ENCODE measurements around the gene GPR61.

GPR61 gene

DNA sequence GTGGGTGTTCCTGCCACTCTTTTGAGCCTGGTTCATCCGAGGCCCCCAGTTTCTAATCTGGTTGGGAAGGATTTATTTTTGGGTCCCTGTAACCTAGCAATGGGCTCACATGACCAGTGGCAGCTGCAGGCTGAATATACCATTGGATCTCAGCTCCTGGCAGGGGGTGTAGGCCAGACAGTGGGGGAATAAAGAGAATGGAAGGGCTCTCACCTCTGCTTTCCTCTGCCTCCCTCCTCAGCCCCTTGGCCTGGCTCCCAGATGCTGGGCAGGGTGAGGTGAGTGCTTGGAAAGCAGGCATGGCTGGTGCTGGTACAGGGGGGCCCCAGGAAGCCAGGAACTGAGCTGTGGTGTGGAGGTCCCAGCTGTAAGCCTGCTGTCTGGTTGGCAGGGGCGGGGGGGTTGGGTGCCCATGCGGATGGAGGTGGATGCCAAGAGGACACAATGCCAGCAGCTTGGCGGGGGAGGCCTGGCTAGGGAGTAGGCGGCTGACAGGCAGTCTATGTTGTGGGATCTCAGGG is 3.6 kb upstream of the GPR61 start:
- POLR2A ChIA-PET = interaction anchor here (0.6 kb wide), 1 partner anchor 296 kb away, joined by 3 read pairs; no protein-coding TSS in a partner anchor
- H3K27ac ChIP-seq (ENCODE audit: extremely low read depth, low read depth, low read length) = no peak overlapping the region
- H3K4me1 ChIP-seq (ENCODE audit: control insufficient read depth, insufficient read depth, low read length) = no peaks in the 10 kb centered on the region
- H3K4me3 ChIP-seq (ENCODE audit: low read depth, low read length) = no peak overlapping the region
- CTCF ChIA-PET = interaction anchor here (1.8 to 20.8 kb wide), 2 partner anchors 10 to 33 kb away, joined by 11 to 1152 read pairs; partner anchors contain the start of genes AMIGO1 and CYB561D1
- H3K9me3 ChIP-seq (ENCODE audit: control insufficient read depth, insufficient read depth, low read depth, low read length) = no peaks in the 10 kb centered on the region
- TF ChIP-seq, protein P1, sequence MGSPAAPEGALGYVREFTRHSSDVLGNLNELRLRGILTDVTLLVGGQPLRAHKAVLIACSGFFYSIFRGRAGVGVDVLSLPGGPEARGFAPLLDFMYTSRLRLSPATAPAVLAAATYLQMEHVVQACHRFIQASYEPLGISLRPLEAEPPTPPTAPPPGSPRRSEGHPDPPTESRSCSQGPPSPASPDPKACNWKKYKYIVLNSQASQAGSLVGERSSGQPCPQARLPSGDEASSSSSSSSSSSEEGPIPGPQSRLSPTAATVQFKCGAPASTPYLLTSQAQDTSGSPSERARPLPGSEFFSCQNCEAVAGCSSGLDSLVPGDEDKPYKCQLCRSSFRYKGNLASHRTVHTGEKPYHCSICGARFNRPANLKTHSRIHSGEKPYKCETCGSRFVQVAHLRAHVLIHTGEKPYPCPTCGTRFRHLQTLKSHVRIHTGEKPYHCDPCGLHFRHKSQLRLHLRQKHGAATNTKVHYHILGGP (tag by site-specific recombination; IDR thresholded peaks at IDR 0.05) = no peak
- TF ChIP-seq, protein P2, sequence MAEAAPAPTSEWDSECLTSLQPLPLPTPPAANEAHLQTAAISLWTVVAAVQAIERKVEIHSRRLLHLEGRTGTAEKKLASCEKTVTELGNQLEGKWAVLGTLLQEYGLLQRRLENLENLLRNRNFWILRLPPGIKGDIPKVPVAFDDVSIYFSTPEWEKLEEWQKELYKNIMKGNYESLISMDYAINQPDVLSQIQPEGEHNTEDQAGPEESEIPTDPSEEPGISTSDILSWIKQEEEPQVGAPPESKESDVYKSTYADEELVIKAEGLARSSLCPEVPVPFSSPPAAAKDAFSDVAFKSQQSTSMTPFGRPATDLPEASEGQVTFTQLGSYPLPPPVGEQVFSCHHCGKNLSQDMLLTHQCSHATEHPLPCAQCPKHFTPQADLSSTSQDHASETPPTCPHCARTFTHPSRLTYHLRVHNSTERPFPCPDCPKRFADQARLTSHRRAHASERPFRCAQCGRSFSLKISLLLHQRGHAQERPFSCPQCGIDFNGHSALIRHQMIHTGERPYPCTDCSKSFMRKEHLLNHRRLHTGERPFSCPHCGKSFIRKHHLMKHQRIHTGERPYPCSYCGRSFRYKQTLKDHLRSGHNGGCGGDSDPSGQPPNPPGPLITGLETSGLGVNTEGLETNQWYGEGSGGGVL (tag by site-specific recombination; IDR thresholded peaks at IDR 0.05) = peak; percentile 46
- TF ChIP-seq, protein P3, sequence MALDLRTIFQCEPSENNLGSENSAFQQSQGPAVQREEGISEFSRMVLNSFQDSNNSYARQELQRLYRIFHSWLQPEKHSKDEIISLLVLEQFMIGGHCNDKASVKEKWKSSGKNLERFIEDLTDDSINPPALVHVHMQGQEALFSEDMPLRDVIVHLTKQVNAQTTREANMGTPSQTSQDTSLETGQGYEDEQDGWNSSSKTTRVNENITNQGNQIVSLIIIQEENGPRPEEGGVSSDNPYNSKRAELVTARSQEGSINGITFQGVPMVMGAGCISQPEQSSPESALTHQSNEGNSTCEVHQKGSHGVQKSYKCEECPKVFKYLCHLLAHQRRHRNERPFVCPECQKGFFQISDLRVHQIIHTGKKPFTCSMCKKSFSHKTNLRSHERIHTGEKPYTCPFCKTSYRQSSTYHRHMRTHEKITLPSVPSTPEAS (tag by site-specific recombination; IDR thresholded peaks at IDR 0.05) = no peak
- TF ChIP-seq, protein P4, sequence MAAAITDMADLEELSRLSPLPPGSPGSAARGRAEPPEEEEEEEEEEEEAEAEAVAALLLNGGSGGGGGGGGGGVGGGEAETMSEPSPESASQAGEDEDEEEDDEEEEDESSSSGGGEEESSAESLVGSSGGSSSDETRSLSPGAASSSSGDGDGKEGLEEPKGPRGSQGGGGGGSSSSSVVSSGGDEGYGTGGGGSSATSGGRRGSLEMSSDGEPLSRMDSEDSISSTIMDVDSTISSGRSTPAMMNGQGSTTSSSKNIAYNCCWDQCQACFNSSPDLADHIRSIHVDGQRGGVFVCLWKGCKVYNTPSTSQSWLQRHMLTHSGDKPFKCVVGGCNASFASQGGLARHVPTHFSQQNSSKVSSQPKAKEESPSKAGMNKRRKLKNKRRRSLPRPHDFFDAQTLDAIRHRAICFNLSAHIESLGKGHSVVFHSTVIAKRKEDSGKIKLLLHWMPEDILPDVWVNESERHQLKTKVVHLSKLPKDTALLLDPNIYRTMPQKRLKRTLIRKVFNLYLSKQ (tag by site-specific recombination; IDR thresholded peaks at IDR 0.05; ENCODE audit: borderline replicate concordance) = no peak
- TF ChIP-seq ZNF549 (tag by site-specific recombination; IDR thresholded peaks at IDR 0.05) = no peak
- no peak for TF ChIP-seq ZNF433 (tag by site-specific recombination; IDR thresholded peaks at IDR 0.05; ENCODE audit: low read depth)
- TF ChIP-seq, protein P5, sequence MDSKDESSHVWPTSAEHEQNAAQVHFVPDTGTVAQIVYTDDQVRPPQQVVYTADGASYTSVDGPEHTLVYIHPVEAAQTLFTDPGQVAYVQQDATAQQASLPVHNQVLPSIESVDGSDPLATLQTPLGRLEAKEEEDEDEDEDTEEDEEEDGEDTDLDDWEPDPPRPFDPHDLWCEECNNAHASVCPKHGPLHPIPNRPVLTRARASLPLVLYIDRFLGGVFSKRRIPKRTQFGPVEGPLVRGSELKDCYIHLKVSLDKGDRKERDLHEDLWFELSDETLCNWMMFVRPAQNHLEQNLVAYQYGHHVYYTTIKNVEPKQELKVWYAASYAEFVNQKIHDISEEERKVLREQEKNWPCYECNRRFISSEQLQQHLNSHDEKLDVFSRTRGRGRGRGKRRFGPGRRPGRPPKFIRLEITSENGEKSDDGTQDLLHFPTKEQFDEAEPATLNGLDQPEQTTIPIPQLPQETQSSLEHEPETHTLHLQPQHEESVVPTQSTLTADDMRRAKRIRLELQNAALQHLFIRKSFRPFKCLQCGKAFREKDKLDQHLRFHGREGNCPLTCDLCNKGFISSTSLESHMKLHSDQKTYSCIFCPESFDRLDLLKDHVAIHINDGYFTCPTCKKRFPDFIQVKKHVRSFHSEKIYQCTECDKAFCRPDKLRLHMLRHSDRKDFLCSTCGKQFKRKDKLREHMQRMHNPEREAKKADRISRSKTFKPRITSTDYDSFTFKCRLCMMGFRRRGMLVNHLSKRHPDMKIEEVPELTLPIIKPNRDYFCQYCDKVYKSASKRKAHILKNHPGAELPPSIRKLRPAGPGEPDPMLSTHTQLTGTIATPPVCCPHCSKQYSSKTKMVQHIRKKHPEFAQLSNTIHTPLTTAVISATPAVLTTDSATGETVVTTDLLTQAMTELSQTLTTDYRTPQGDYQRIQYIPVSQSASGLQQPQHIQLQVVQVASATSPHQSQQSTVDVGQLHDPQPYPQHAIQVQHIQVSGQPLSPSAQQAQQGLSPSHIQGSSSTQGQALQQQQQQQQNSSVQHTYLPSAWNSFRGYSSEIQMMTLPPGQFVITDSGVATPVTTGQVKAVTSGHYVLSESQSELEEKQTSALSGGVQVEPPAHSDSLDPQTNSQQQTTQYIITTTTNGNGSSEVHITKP (tag by site-specific recombination; IDR thresholded peaks at IDR 0.05) = 0 out of 2 replicates have a peak, but pooled peaks have one; percentile 27
- no peaks in the 10 kb centered on the region for H3K36me3 ChIP-seq (ENCODE audit: control insufficient read depth in 2 of 2, insufficient read depth in 1 of 2, low read length in 2 of 2)

DNA sequence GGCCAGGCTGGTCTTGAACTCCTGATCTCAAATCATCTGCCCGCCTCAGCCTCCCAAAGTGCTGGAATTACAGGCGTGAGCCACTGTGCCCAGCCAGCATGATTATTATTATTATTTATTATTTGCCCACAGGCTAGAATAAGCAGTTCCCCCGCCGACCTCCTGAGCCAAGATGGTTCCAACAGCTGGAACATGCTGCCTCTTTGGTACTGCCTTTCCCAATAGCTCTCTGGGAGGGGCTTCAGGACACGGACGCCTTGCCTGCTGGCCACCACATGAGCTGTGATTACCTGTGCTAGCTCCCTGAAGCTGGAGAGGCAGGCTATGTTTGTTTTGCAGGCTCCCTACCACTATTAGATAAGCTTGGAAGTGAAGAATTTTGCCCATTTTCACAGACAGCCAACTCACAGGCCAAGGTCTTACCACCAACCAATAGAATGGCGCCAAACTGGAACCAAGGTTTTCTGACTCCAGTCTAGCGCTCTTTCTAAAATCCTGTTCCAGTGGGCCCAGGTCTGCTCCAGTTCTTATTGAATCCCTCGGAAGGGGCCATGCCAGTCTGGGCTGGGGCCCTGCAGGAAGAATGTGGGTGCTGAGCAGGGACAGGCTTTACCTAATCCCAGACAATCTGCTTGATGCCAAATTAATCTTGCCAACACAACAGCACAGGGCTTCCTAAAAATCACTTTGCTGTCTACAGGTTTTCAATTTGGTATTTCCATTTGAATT is 2.1 kb upstream of the GPR61 start:
- Histone ChIP-seq H3K27ac (ENCODE audit: extremely low read depth, low read depth, low read length) (no peak overlapping the region), H3K36me3 (ENCODE audit: control insufficient read depth in 2 of 2, insufficient read depth in 1 of 2, low read length in 2 of 2) (no peaks in the 10 kb centered on the region), H3K4me3 (ENCODE audit: low read depth, low read length) (no peak overlapping the region), H3K9me3 (ENCODE audit: control insufficient read depth, insufficient read depth, low read depth, low read length) (no peaks in the 10 kb centered on the region), H3K4me1 (ENCODE audit: control insufficient read depth, insufficient read depth, low read length) (no peaks in the 10 kb centered on the region)
- TF ChIP-seq ZNF138 (tag by site-specific recombination; IDR thresholded peaks at IDR 0.05; ENCODE audit: borderline replicate concordance) = no peak
- TF ChIP-seq ZNF747 (tag by site-specific recombination; IDR thresholded peaks at IDR 0.05) = no peak
- TF ChIP-seq HOXC10 (CRISPR knock-in tag; IDR thresholded peaks at IDR 0.05) = no peak
- TF ChIP-seq, protein P6, sequence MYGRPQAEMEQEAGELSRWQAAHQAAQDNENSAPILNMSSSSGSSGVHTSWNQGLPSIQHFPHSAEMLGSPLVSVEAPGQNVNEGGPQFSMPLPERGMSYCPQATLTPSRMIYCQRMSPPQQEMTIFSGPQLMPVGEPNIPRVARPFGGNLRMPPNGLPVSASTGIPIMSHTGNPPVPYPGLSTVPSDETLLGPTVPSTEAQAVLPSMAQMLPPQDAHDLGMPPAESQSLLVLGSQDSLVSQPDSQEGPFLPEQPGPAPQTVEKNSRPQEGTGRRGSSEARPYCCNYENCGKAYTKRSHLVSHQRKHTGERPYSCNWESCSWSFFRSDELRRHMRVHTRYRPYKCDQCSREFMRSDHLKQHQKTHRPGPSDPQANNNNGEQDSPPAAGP (tag by site-specific recombination; IDR thresholded peaks at IDR 0.05) = no peak
- no peak for TF ChIP-seq ZNF341 (tag by site-specific recombination; IDR thresholded peaks at IDR 0.05; ENCODE audit: low read depth)
- ChIA-PET CTCF (interaction anchor here (0.6 to 20.8 kb wide), 7 partner anchors 8 to 288 kb away, joined by 3 to 1152 read pairs (median 4); partner anchors contain the start of genes AMIGO1, CYB561D1 and GNAI3), POLR2A (interaction anchor here (1.5 kb wide), 1 partner anchor 11 kb away, joined by 5 read pairs; the partner anchor contains the start of gene GNAI3)
